WERI-Rb-1 (cell line): ENCODE measurements around the gene ECEL1.

Experiments
- DNase-seq: peaks from one replicate; pipeline ENCODE4 v3.0.0-alpha.2; 2020
- H3K27ac ChIP-seq: fragments of 250-450 bp; sonication (Bioruptor Pico); 2 replicates; pipeline ENCODE4 v1.5.1; 2020; ENCODE audit warnings: mild to moderate bottlenecking, moderate library complexity
- H3K27me3 ChIP-seq: fragments of 250-450 bp; sonication (Bioruptor Pico); 2 replicates; pipeline ENCODE4 v1.5.1; 2021; ENCODE audit warnings: mild to moderate bottlenecking, low read depth, moderate library complexity; ENCODE audit not compliant: insufficient read depth, severe bottlenecking
- H3K36me3 ChIP-seq: fragments of 250-450 bp; sonication (Bioruptor Pico); 2 replicates; pipeline ENCODE4 v1.5.1; 2020; ENCODE audit warnings: mild to moderate bottlenecking, moderate library complexity
- H3K4me3 ChIP-seq: 2 replicates; pipeline ENCODE4 v1.5.1; 2011; ENCODE audit warnings: low read depth, mild to moderate bottlenecking, control low read depth, low read length
- H3K9me3 ChIP-seq: fragments of 250-450 bp; sonication (Bioruptor Pico); 2 replicates; pipeline ENCODE4 v1.5.1; 2021; ENCODE audit warnings: mild to moderate bottlenecking, moderate library complexity; ENCODE audit not compliant: severe bottlenecking
- TF ChIP-seq, protein P1 (sequence below): IDR thresholded peaks from 2 replicates; pipeline ENCODE4 v1.5.1; 2011; ENCODE audit warnings: low read depth, mild to moderate bottlenecking, control low read depth, inconsistent platforms, low read length

The ECEL1 gene

DNA sequence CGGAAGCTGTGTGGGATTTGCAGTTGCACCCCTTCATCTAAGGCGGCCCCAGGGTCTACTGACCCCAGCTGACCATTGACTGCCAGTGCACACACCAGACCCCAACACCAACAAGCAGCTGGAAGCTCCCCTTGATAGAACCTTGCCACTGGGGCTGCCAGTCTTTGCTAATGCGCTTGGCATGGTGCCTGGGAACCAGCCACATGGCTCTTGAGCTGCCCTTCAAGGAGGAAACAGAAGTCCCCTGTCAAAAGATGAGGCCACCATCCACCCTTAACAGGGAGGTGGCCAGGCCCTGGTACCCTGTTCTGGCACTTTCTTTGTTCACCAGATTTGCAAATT lies 23.1 kb downstream of the ECEL1 start:
- no peak for DNase-seq
- no peak overlapping the region for H3K4me3 ChIP-seq
- H3K9me3 ChIP-seq = no peaks in the 10 kb centered on the region
- TF ChIP-seq, protein P1, sequence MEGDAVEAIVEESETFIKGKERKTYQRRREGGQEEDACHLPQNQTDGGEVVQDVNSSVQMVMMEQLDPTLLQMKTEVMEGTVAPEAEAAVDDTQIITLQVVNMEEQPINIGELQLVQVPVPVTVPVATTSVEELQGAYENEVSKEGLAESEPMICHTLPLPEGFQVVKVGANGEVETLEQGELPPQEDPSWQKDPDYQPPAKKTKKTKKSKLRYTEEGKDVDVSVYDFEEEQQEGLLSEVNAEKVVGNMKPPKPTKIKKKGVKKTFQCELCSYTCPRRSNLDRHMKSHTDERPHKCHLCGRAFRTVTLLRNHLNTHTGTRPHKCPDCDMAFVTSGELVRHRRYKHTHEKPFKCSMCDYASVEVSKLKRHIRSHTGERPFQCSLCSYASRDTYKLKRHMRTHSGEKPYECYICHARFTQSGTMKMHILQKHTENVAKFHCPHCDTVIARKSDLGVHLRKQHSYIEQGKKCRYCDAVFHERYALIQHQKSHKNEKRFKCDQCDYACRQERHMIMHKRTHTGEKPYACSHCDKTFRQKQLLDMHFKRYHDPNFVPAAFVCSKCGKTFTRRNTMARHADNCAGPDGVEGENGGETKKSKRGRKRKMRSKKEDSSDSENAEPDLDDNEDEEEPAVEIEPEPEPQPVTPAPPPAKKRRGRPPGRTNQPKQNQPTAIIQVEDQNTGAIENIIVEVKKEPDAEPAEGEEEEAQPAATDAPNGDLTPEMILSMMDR = 0 out of 2 replicates have a peak, but pooled peaks have one; percentile 19
- H3K36me3 ChIP-seq = no peaks in the 10 kb centered on the region
- no peaks in the 10 kb centered on the region for H3K27me3 ChIP-seq
- H3K27ac ChIP-seq = no peak overlapping the region

DNA sequence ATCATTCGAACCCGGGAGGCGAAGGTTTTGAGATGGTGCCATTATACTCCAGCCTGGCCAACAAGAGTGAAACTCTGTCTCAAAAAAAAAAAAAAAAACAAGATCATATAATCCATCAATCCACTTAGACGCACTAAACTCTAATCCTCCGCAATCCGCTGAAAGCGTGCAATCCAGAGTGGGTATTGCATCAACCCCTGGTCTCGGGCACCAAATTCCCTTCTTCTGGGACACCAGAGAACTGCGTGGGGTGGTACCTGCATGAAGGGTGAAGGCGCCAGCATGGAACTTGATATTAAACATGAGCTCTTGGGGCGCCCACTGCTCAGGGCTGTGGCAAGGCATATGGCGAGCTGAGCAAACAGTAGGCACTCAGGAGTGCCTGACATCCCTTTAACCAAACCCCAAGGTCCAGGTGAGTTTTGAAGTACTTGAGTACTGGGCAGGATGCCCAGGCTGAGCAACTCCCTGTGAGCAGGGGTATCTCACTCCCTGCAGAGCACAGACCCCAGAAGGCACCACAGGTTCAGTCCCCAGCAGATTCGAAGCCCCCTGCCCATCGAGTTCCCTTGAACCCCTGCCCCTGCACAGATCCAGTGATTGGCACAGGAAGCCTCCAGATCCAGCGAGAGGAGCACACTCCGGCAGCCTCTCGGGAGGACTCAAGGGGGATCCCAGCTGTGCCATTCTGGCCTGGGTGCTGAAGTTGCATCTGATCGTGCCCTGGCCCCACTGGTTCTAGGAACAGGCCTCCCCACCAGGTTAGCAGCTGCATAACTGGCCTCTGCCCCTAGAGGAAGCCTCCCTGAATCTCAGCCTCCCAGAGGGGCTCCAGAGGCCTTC lies 23.7 kb downstream of the ECEL1 start:
- H3K27ac ChIP-seq = peak overlapping the region; percentile 3; the same call in 1 of the 2 replicates
- no peaks in the 10 kb centered on the region for H3K9me3 ChIP-seq
- H3K36me3 ChIP-seq = no peaks in the 10 kb centered on the region
- TF ChIP-seq, protein P1 = no peak
- H3K27me3 ChIP-seq = no peaks in the 10 kb centered on the region
- no peak overlapping the region for H3K4me3 ChIP-seq
- peak; percentile 56 for DNase-seq

DNA sequence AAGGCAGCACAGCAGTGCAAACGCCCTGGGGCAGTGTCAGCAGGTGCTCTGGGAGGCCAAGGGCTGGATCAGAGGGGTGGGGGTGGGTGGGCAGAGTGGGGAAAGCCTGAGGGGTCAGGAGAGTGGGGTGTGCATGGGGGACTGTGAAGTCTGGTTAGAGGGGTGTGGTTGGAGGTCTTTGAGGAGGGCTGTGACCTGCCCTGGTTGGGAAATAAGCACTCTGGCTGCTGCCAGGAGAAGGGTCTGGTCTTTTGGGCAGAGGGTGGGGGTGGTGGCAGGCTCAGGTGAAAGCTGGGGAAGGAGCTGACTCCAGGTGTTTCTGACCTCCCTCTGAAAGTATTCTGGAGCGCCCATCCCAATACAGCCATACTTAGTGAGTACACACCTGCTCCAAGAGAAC lies 27.5 kb downstream of the ECEL1 start:
- DNase-seq = no peak
- H3K36me3 ChIP-seq = no peaks in the 10 kb centered on the region
- no peak overlapping the region for H3K27ac ChIP-seq
- no peaks in the 10 kb centered on the region for H3K27me3 ChIP-seq
- no peaks in the 10 kb centered on the region for H3K9me3 ChIP-seq
- TF ChIP-seq, protein P1 = no peak
- no peak overlapping the region for H3K4me3 ChIP-seq

DNA sequence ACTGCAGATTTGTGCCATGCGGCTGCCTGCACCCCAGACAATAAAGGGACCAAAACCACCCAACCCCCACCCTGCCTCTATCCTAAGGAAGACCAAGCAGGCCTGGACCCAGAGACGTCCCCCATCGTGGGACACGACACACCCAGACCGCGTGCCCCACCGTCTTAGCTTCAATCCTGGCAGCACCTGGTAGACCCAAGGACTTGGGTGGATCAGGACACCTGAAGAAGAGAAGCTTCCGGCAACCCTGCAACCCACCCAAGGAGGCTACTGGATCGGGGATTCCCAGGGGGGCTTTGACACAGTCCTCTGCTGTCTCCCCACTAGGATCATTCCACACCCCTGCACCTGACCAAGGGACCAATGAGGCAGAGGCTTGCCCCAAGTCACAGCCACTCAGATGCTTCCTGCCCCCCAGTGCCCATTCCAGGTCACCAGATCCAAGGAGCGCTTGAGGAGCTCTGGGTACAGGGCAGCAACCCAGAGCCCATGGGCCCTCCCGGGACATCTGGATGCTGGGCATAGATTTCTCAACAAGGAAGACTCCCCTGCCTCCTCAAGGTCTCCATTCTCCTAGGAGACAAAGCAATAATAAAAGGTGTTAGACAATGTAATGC lies 28.1 kb downstream of the ECEL1 start:
- DNase-seq = peak; percentile 3
- H3K27me3 ChIP-seq = no peaks in the 10 kb centered on the region

DNA sequence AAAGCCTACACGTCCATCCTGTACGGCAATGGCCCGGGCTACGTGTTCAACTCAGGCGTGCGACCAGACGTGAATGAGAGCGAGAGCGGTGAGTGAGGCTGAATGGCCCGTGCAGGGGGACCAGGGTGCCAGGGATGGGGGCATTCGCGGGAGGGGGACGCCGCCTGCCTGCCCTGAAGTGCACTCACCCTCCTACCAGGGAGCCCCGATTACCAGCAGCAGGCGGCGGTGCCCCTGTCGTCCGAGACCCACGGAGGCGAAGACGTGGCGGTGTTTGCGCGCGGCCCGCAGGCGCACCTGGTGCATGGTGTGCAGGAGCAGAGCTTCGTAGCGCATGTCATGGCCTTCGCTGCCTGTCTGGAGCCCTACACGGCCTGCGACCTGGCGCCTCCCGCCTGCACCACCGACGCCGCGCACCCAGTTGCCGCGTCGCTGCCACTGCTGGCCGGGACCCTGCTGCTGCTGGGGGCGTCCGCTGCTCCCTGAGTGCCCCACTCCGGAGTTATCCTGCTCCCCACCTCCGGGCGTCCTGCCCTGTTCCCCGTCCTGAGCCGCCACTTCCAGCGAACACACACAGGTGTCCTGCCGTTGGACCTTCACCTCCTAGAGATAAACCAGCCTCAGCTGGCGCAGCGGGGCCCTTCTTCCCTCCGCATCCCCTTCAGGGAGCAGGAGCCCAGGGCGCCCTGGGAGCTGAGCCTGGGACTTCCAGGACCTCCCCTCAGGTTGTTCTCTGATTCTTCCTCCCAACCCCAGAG lies 28.8 kb downstream of the ECEL1 start:
- TF ChIP-seq, protein P1 = no peak
- no peak overlapping the region for H3K27ac ChIP-seq
- H3K27me3 ChIP-seq = no peaks in the 10 kb centered on the region

More for the DNA sequence above, 28.1 kb downstream of the ECEL1 start:
- no peaks in the 10 kb centered on the region for H3K36me3 ChIP-seq
- no peaks in the 10 kb centered on the region for H3K9me3 ChIP-seq
- H3K4me3 ChIP-seq = no peak overlapping the region
- TF ChIP-seq, protein P1 = no peak
- H3K27ac ChIP-seq = no peak overlapping the region

More for the DNA sequence above, 28.8 kb downstream of the ECEL1 start:
- peak; percentile 4 for DNase-seq
- Histone ChIP-seq H3K9me3 (no peaks in the 10 kb centered on the region), H3K36me3 (no peaks in the 10 kb centered on the region), H3K4me3 (no peak overlapping the region)
